Stimulated activated CD8-positive, alpha-beta memory T cell treated with anti-CD3 and anti-CD28 coated beads, Interleukin-2, amount 100 ng/mL, for 1 hour (primary cell): Measurements from ENCODE around the gene TPSG1.
"Not testable (repeated sequence)": the region's sequence is repeated elsewhere in the genome, so short reads cannot be mapped to it uniquely, and the experiment has no call there.

Experiments used
- DNase-seq, 2 donors: peaks; one replicate each; pipeline ENCODE4 v3.0.0-alpha.2; 2020; ENCODE audit warnings: low read depth in 2 of 2

Gene TPSG1

DNA sequence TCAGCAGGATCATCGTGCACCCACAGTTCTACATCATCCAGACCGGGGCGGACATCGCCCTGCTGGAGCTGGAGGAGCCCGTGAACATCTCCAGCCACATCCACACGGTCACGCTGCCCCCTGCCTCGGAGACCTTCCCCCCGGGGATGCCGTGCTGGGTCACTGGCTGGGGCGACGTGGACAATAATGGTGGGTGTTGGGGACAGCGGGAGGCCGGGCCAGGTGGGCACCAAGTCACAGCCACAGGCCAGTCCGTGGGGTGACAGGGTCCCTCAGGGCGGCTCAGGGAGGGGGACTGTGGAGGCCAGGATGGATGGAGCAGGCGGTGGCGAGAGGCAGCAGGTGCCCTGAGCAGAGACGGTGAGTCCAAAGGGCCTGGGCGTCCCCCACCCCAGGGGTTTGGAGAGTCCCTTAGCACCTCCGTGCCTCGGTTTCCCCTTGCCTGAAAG is 31.8 kb upstream of the TPSG1 start:
- no peak for DNase-seq

DNA sequence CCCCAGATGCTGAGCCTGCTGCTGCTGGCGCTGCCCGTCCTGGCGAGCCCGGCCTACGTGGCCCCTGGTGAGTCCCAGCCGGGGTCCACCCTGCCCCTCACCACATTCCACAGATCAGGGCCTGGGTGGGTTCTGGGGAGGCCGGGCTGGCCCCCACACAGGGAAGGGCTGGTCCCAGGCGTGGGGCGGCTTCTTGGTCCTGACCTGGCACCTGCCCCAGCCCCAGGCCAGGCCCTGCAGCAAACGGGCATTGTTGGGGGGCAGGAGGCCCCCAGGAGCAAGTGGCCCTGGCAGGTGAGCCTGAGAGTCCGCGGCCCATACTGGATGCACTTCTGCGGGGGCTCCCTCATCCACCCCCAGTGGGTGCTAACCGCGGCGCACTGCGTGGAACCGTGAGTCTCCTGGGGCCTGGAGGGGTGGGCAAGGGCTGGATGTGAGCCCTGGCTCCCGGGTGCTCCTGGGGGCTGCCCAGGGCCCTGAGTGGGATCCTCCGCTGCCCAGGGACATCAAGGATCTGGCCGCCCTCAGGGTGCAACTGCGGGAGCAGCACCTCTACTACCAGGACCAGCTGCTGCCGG is 31.3 kb upstream of the TPSG1 start:
- DNase-seq: not testable (repeated sequence)

GRCh38 chr16:1255276-1256122 is 30.4 kb upstream of the TPSG1 start, which contains the start of gene TPSD1:
Gene TPSD1, plus strand, starts transcription at chr16:1256069. Its CDS starts 212 bp downstream, at chr16:1256281.
- not testable (repeated sequence) for DNase-seq

GRCh38 chr16:1254821-1255220 is 29.8 kb upstream of the TPSG1 start:
- DNase-seq: not testable (repeated sequence)

DNA sequence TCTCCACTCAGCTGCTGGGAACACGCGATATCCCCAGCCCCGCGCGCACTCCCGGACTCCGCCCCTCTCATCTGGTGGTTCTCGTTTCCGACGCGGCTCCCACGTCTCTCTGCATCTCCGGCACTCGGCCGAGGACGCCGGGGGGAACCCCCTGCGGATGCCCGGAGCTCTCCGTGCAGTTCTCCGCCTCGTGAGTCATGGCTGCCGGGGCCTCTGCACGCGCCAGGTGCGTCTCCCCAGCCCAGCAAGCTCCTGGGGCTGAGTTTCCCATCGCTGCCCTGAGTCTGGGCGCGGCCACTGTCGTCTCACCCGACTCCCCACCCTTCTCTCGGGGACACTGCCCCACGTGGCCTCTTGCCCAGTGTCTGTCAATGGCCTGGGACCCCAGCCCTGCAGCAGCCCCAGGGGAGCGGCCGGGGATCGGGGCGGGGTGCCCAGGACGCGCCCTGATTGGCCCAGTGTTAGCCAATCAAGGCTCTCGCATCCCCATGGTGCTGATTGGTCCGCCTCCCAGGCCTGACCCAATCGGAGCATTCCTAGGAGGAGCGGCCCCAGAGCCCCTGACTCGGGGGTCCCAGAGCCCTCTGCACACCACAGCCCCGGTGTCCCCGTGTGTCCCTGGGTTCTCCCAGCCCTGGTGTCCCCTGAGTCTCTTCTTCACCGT is 28.8 kb upstream of the TPSG1 start:
- not testable (repeated sequence) for DNase-seq

DNA sequence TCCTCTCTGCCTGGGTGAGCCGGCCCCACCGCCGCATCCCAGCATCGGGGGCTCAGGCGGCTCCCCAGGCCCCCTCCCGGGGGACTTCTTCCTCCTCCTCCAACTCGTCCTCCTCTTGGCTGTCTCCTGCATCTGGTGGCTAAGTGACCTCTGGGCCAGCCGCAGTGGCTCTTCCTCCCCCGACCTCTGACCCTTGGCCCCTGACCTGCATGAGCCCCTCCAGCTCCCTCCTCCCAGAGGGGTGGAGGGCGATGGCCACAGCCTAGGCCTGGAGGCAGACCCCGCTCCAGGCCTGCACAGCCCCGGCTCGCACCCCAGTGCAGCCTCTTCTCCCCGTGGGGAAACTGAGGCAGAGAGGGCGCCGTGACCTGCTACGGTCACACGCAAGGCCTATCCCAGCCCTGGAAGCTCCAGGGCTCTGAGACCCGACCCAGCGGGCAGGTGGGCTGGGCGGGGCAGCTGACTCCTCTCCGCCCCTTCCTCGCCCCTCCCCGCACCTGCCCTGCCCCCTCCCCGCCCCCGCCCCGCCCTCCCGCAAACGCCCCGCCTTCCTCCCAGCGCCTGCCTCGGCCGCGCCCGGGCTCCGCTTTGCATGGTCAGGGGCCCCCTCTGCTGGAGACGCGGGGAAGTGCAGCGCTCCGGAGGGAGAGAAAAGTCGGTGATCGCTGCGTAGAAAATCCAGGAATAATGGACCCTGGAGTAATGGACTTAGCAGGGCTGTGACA is 24.1 kb upstream of the TPSG1 start:
- not testable (repeated sequence) for DNase-seq

DNA sequence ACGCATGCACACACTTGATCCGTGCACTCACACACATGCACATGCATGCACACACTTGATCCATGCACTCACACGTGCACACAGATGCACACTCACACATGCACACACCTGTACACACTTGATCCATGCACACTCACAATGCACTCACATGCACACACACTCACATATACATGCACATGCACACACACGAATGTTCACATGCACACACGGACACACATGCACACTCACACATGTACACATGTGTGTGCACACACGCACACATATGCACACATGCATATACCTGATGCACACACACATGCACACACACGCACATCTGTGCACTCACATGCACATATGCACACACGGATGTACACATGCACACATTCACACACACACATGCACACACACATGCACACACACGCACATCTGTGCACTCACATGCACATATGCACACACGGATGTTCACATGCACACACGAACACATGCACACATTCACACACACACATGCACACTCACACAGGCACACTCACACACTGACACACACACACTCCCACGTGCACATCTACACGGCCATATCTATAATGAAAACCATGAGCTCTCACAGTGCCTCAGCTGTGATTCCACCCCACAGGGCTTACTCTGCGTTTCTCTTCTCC is 23.0 kb upstream of the TPSG1 start:
- not testable (repeated sequence) for DNase-seq

GRCh38 chr16:1245452-1246020 is 20.5 kb upstream of the TPSG1 start:
- DNase-seq: no peak

GRCh38 chr16:1244881-1245280 is 19.8 kb upstream of the TPSG1 start:
- DNase-seq: peak in 1 of 2 donors; percentile 13

- not testable (repeated sequence) for DNase-seq
These were observed 19.1 kb upstream of the TPSG1 start for GRCh38 chr16:1243907-1244850.

GRCh38 chr16:1243363-1243762 is 18.3 kb upstream of the TPSG1 start:
- DNase-seq: not testable (repeated sequence)

DNA sequence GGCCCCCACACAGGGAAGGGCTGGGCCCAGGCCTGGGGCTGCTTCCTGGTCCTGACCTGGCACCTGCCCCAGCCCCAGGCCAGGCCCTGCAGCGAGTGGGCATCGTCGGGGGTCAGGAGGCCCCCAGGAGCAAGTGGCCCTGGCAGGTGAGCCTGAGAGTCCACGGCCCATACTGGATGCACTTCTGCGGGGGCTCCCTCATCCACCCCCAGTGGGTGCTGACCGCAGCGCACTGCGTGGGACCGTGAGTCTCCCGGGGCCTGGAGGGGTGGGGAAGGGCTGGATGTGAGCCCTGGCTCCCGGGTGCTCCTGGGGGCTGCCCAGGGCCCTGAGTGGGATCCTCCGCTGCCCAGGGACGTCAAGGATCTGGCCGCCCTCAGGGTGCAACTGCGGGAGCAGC is 16.0 kb upstream of the TPSG1 start:
- not testable (repeated sequence) for DNase-seq

- DNase-seq: not testable (repeated sequence)
These were observed 15.4 kb upstream of the TPSG1 start, which contains the start of gene TPSAB1 for GRCh38 chr16:1240436-1240835. Gene TPSAB1, plus strand, starts transcription at chr16:1240705. Its CDS starts 234 bp downstream, at chr16:1240939.

GRCh38 chr16:1239575-1239974 is 14.5 kb upstream of the TPSG1 start:
- DNase-seq: not testable (repeated sequence)

DNA sequence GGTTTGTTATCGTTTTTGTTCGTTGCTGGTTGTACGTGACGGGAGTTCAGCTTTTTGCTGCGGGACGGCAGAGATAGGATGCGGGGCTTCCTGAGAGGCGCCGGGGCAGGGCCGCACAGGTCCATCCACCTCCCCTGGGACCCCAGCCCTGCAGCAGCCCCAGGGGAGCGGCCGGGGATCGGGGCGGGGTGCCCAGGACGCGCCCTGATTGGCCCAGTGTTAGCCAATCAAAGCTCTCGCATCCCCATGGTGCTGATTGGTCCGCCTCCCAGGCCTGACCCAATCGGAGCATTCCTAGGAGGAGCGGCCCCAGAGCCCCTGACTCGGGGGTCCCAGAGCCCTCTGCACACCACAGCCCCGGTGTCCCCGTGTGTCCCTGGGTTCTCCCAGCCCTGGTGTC is 13.8 kb upstream of the TPSG1 start:
- not testable (repeated sequence) for DNase-seq

DNA sequence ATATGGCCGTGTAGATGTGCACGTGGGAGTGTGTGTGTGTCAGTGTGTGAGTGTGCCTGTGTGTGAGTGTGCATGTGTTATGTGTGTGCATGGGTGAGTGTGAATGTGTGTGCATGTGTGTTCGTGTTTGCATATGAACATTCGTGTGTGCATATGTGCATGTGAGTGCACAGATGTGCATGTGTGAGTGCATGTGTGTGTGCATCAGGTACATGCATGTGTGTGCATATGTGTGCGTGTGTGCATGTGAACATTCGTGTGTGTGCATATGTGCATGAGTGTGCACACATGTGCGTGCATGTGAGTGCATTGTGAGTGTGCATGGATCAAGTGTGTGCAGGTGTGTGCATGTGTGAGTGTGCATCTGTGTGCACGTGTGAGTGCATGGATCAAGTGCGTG is 12.9 kb upstream of the TPSG1 start:
- no peak for DNase-seq

GRCh38 chr16:1236659-1237058 is 11.6 kb upstream of the TPSG1 start:
- DNase-seq: not testable (repeated sequence)

DNA sequence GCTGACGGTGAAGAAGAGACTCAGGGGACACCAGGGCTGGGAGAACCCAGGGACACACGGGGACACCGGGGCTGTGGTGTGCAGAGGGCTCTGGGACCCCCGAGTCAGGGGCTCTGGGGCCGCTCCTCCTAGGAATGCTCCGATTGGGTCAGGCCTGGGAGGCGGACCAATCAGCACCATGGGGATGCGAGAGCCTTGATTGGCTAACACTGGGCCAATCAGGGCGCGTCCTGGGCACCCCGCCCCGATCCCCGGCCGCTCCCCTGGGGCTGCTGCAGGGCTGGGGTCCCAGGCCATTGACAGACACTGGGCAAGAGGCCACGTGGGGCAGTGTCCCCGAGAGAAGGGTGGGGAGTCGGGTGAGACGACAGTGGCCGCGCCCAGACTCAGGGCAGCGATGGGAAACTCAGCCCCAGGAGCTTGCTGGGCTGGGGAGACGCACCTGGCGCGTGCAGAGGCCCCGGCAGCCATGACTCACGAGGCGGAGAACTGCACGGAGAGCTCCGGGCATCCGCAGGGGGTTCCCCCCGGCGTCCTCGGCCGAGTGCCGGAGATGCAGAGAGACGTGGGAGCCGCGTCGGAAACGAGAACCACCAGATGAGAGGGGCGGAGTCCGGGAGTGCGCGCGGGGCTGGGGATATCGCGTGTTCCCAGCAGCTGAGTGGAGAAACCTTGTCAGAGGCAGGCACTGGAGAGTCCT is 7.1 kb upstream of the TPSG1 start:
- not testable (repeated sequence) for DNase-seq

GRCh38 chr16:1231301-1231700 is 6.2 kb upstream of the TPSG1 start:
- not testable (repeated sequence) for DNase-seq
